Fibroblast of lung (primary cell): ENCODE results near the gene SEM1. TPM values are rescaled to one million over a fixed set of nuclear protein-coding genes. Genes with fewer than 3 reads are reported as not detected.

Experiments used
- DNase-seq, 2 donors: peaks; one replicate each; pipeline versions ENCODE4 v3.0.0 to v3.0.0-alpha.2; 2010; ENCODE audit warnings: low read depth in 2 of 2
- H2AFZ ChIP-seq: 2 replicates; pipeline ENCODE4 v1.5.1; 2012; ENCODE audit warnings: low read length, control low read depth, inconsistent platforms
- H3K27ac ChIP-seq: 2 replicates; pipeline ENCODE4 v1.5.1; 2011; ENCODE audit warnings: low read length, control low read depth; ENCODE audit not compliant: insufficient read depth
- H3K27me3 ChIP-seq: 2 replicates; pipeline ENCODE4 v1.5.1; 2011; ENCODE audit warnings: mild to moderate bottlenecking, low read length; ENCODE audit not compliant: control insufficient read depth, insufficient read depth
- H3K36me3 ChIP-seq: 2 replicates; pipeline ENCODE4 v1.5.1; 2011; ENCODE audit warnings: low read length; ENCODE audit not compliant: control insufficient read depth, insufficient read depth
- H3K4me1 ChIP-seq: 2 replicates; pipeline ENCODE4 v1.5.1; 2011; ENCODE audit warnings: low read length; ENCODE audit not compliant: control insufficient read depth, insufficient read depth; ENCODE audit errors: extremely low read depth
- H3K4me2 ChIP-seq: 2 replicates; pipeline ENCODE4 v1.5.1; 2011; ENCODE audit warnings: low read length, control low read depth; ENCODE audit not compliant: insufficient read depth; ENCODE audit errors: extremely low read depth
- H3K4me3 ChIP-seq, 4 experiments: fragments of 200-600 bp in 1 of 4; sonication (generic) in 1 of 4; replicated peaks in 1 of 4; 2 replicates each; pipeline ENCODE4 v1.5.1; 2011 to 2016; ENCODE audit warnings: low read length in 4 of 4, low read depth in 3 of 4, mild to moderate bottlenecking in 3 of 4, control low read depth in 2 of 4, inconsistent platforms in 1 of 4, mixed read lengths in 1 of 4; ENCODE audit not compliant: insufficient read depth in 1 of 4; ENCODE audit errors: control extremely low read depth in 1 of 4
- H3K79me2 ChIP-seq: 2 replicates; pipeline ENCODE4 v1.5.1; 2012; ENCODE audit warnings: mild to moderate bottlenecking, low read length, inconsistent platforms; ENCODE audit not compliant: control insufficient read depth, insufficient read depth
- H3K9ac ChIP-seq: 2 replicates; pipeline ENCODE4 v1.5.1; 2011; ENCODE audit warnings: mild to moderate bottlenecking, low read length, control low read depth; ENCODE audit not compliant: insufficient read depth
- H3K9me3 ChIP-seq: 2 replicates; pipeline ENCODE4 v1.5.1; 2012; ENCODE audit warnings: low read depth, low read length; ENCODE audit not compliant: control insufficient read depth, insufficient read depth
- H4K20me1 ChIP-seq: 2 replicates; pipeline ENCODE4 v1.5.1; 2011; ENCODE audit warnings: low read length; ENCODE audit not compliant: control insufficient read depth, insufficient read depth; ENCODE audit errors: extremely low read depth
- CTCF ChIP-seq, 2 donors: IDR thresholded peaks in 1 of 2; conservative IDR thresholded peaks in 1 of 2; 1 replicate in 1 of 2; 2 replicates in 1 of 2; pipeline ENCODE4 v1.5.1; 2011 to 2012; ENCODE audit warnings: low read length in 2 of 2, control low read depth in 1 of 2, inconsistent platforms in 1 of 2, low read depth in 1 of 2, mild to moderate bottlenecking in 1 of 2
- EZH2 ChIP-seq: IDR thresholded peaks from 2 replicates; pipeline ENCODE4 v1.5.1; 2012; ENCODE audit warnings: low read length, control low read depth, mild to moderate bottlenecking; ENCODE audit errors: missing control alignments
- polyA plus RNA-seq, 2 donors: library from polyadenylated mRNA; depleted of rRNA in 1 of 2; stranded (reverse) in 1 of 2; unstranded in 1 of 2; fragments of >200 nt; gene quantifications; 2 replicates each; pipeline ENCODE4 v1.2.1, GENCODE V29; 2011 to 2012; ENCODE audit warnings: missing spikeins in 1 of 2
- total RNA-seq: library from RNA; depleted of rRNA; stranded (reverse); fragments of >200 nt; gene quantifications from 2 replicates; pipeline ENCODE4 v1.2.1, GENCODE V29; 2014

Gene SEM1
- total and polyA plus RNA-seq, 2 donors (not counting 1 experiment from before 2014, with no cell fraction given): 52.7 to 123 TPM

GRCh38 chr7:96685755-96686154 is 23.9 kb downstream of the SEM1 start:
- no peaks in the 10 kb centered on the region for H3K9me3 ChIP-seq
- H3K4me1 ChIP-seq: no peaks in the 10 kb centered on the region
- no peak overlapping the region for H3K9ac ChIP-seq
- no peak for TF ChIP-seq EZH2
- no peak for TF ChIP-seq CTCF (conservative IDR thresholded peaks at IDR 0.05 in 1 of 2, IDR thresholded peaks at IDR 0.05 in 1 of 2; ENCODE audit: low read depth in 1 of 2, low read length in 2 of 2)
- no peak overlapping the region for H3K4me3 ChIP-seq
- no peak overlapping the region for H2AFZ ChIP-seq
- no peaks in the 10 kb centered on the region for H3K27me3 ChIP-seq
- no peaks in the 10 kb centered on the region for H4K20me1 ChIP-seq
- H3K4me2 ChIP-seq: no peak overlapping the region
- H3K27ac ChIP-seq: no peak overlapping the region
- H3K36me3 ChIP-seq: no peaks in the 10 kb centered on the region
- H3K79me2 ChIP-seq: no peaks in the 10 kb centered on the region
- no peak for DNase-seq

GRCh38 chr7:96685353-96685752 is 24.3 kb downstream of the SEM1 start:
- H4K20me1 ChIP-seq: no peaks in the 10 kb centered on the region

GRCh38 chr7:96679886-96680285 is 29.8 kb downstream of the SEM1 start:
- no peak for DNase-seq
- H4K20me1 ChIP-seq: no peaks in the 10 kb centered on the region
- H2AFZ ChIP-seq: no peak overlapping the region
- no peak overlapping the region for H3K27ac ChIP-seq
- H3K79me2 ChIP-seq: no peaks in the 10 kb centered on the region
- H3K36me3 ChIP-seq: no peaks in the 10 kb centered on the region
- no peak overlapping the region for H3K4me3 ChIP-seq
- TF ChIP-seq EZH2: no peak
- no peak for TF ChIP-seq CTCF (conservative IDR thresholded peaks at IDR 0.05 in 1 of 2, IDR thresholded peaks at IDR 0.05 in 1 of 2; ENCODE audit: low read depth in 1 of 2, low read length in 2 of 2)
- H3K4me2 ChIP-seq: no peak overlapping the region
- H3K9ac ChIP-seq: no peak overlapping the region
- H3K4me1 ChIP-seq: no peaks in the 10 kb centered on the region
- no peaks in the 10 kb centered on the region for H3K9me3 ChIP-seq
- H3K27me3 ChIP-seq: no peaks in the 10 kb centered on the region

More at GRCh38 chr7:96685353-96685752, 24.3 kb downstream of the SEM1 start:
- DNase-seq: no peak
- no peaks in the 10 kb centered on the region for H3K27me3 ChIP-seq
- no peak for TF ChIP-seq CTCF (conservative IDR thresholded peaks at IDR 0.05 in 1 of 2, IDR thresholded peaks at IDR 0.05 in 1 of 2; ENCODE audit: low read depth in 1 of 2, low read length in 2 of 2)
- TF ChIP-seq EZH2: no peak
- H3K79me2 ChIP-seq: no peaks in the 10 kb centered on the region
- H2AFZ ChIP-seq: no peak overlapping the region
- H3K4me3 ChIP-seq: no peak overlapping the region
- no peaks in the 10 kb centered on the region for H3K4me1 ChIP-seq
- no peaks in the 10 kb centered on the region for H3K36me3 ChIP-seq
- no peaks in the 10 kb centered on the region for H3K9me3 ChIP-seq
- no peak overlapping the region for H3K4me2 ChIP-seq
- H3K9ac ChIP-seq: no peak overlapping the region
- no peak overlapping the region for H3K27ac ChIP-seq
